Activated CD4-positive, alpha-beta T cell treated with anti-CD3 and anti-CD28 coated beads for 36 hours (primary cell): ENCODE results near the gene VPS4A. TPM values are rescaled to one million over a fixed set of nuclear protein-coding genes. Genes with fewer than 3 reads are reported as not detected.
A peak's percentile ranks its signal among the peaks of the same experiment; 100 is the strongest.

Source experiments
- ATAC-seq: fragments of 200-7000 bp; cut with Tn5 transposase; one replicate; pipeline ENCODE4 v1.10.0; 2021; ENCODE audit warnings: mild to moderate bottlenecking, moderate library complexity
- CTCF ChIA-PET: fragments of 350-600 bp; sonication (Branson Sonifier 250); formaldehyde crosslinking; loops from one replicate; lab custom pipeline; 2021; ENCODE audit warnings: antibody characterized with exemption; lab: Charles Lee
- POLR2A ChIA-PET: fragments of 350-600 bp; sonication (Branson Sonifier 250); formaldehyde crosslinking; loops from one replicate; lab custom pipeline; 2021; ENCODE audit warnings: antibody characterized with exemption, inconsistent platforms; lab: Charles Lee
- DNase-seq: peaks from one replicate; pipeline ENCODE4 v3.0.0-alpha.2; 2020
- H3K27ac Mint-ChIP-seq: one replicate; pipeline ENCODE4 v1.8.0; 2021; ENCODE audit warnings: mixed read lengths
- H3K27me3 Mint-ChIP-seq: one replicate; pipeline ENCODE4 v1.8.0; 2021; ENCODE audit warnings: mixed read lengths
- H3K36me3 Mint-ChIP-seq: one replicate; pipeline ENCODE4 v1.8.0; 2021; ENCODE audit warnings: low read depth, mixed read lengths
- H3K4me1 Mint-ChIP-seq: one replicate; pipeline ENCODE4 v1.8.0; 2021; ENCODE audit warnings: mixed read lengths
- H3K4me3 Mint-ChIP-seq: one replicate; pipeline ENCODE4 v1.8.0; 2021; ENCODE audit warnings: mild to moderate bottlenecking, moderate library complexity, mixed read lengths
- H3K9me3 Mint-ChIP-seq: one replicate; pipeline ENCODE4 v1.8.0; 2021; ENCODE audit warnings: low read depth, mixed read lengths
- intact Hi-C, 2 experiments: fragments of 100-400 bp; cut with DNase I in 1 of 2; cut with micrococcal nuclease in 1 of 2; formaldehyde crosslinking; loops; one replicate each; pipeline versions ENCODE4 v1.14.2 to v1.15.1; 2022 to 2024; cut with DNase I, micrococcal nuclease
- total RNA-seq, 2 experiments: library from RNA; stranded (reverse); gene quantifications; one replicate each; pipeline ENCODE4 v1.2.3, GENCODE V29; 2021

The VPS4A gene
- total RNA-seq, 2 experiments from 2014 or later = 28.4 to 31.9 TPM

GRCh38 chr16:69327585-69328310 lies 16.6 kb downstream of the VPS4A start:
- Mint-ChIP-seq H3K4me3 (peak overlapping the region; percentile 83), H3K9me3 (no peaks in the 10 kb centered on the region), H3K36me3 (peaks cover 64% of the 10 kb centered on the region), H3K27me3 (no peaks in the 10 kb centered on the region), H3K4me1 (peaks cover 48% of the 10 kb centered on the region), H3K27ac (peak overlapping the region; percentile 56)
- DNase-seq (no peak), ATAC-seq (no peak)
- POLR2A ChIA-PET = interaction anchor here (0.6 to 1.1 kb wide), 4 partner anchors 9 to 1060 kb away, joined by 3 to 5 read pairs (median 4); no protein-coding TSS in a partner anchor
- CTCF ChIA-PET = interaction anchor here (0.5 to 2.9 kb wide), 5 partner anchors 8 to 928 kb away, joined by 3 to 21 read pairs (median 4); partner anchors contain the start of gene NIP7
- intact Hi-C loops = no loop called here

- CTCF ChIA-PET = interaction anchor here (0.6 to 2.9 kb wide), 7 partner anchors 7 to 179 kb away, joined by 3 to 21 read pairs (median 4); partner anchors contain the start of genes COG8 and NIP7
- Mint-ChIP-seq H3K4me3 (peak overlapping the region; percentile 83), H3K27ac (peak overlapping the region; percentile 79), H3K4me1 (peaks cover 50% of the 10 kb centered on the region), H3K36me3 (peaks cover 62% of the 10 kb centered on the region), H3K27me3 (no peaks in the 10 kb centered on the region), H3K9me3 (no peaks in the 10 kb centered on the region)
- POLR2A ChIA-PET = interaction anchor here (0.7 to 1.1 kb wide), 4 partner anchors 10 to 196 kb away, joined by 3 to 4 read pairs (median 3); partner anchors contain the start of genes CHTF8, COG8, NIP7 and UTP4
- no peak for ATAC-seq
- DNase-seq = peak; percentile 40
- intact Hi-C loops = no loop called here
These were observed 17.7 kb downstream of the VPS4A start for GRCh38 chr16:69328854-69329316.

- no peaks in the 10 kb centered on the region for H3K27me3 Mint-ChIP-seq
- H3K36me3 Mint-ChIP-seq = peaks cover 65% of the 10 kb centered on the region
- peaks cover 48% of the 10 kb centered on the region for H3K4me1 Mint-ChIP-seq
- peak overlapping the region; percentile 79 for H3K27ac Mint-ChIP-seq
- no peaks in the 10 kb centered on the region for H3K9me3 Mint-ChIP-seq
- intact Hi-C loops = loop anchor here (1.0 to 10.0 kb wide), 9 partner anchors 10 to 1765 kb away; partner anchors contain the start of genes COG8 (in 2 of the 2), NFAT5 (in 2 of the 2), NIP7 (in 2 of the 2) and VPS4A (in 2 of the 2)
- ATAC-seq (peak; percentile 56), DNase-seq (peak; percentile 10)
- peak overlapping the region; percentile 83 for H3K4me3 Mint-ChIP-seq
- ChIA-PET POLR2A (interaction anchor here (0.8 to 2.4 kb wide), 3 partner anchors 11 to 196 kb away, joined by 3 to 10 read pairs (median 3); partner anchors contain the start of genes CHTF8 and UTP4), CTCF (interaction anchor here (0.9 to 2.9 kb wide), 7 partner anchors 9 to 179 kb away, joined by 3 to 21 read pairs (median 4); partner anchors contain the start of genes COG8 and NIP7)
These were observed 18.5 kb downstream of the VPS4A start for GRCh38 chr16:69329369-69330285.

GRCh38 chr16:69330286-69331109 lies 19.3 kb downstream of the VPS4A start, which contains the start of gene PDF:
Gene PDF, minus strand, starts transcription at chr16:69330588. Its CDS starts 18 bp downstream, at chr16:69330570.
- Mint-ChIP-seq H3K27ac (peak within 1 kb of the TSS; percentile 84), H3K9me3 (no peaks in the 10 kb centered on the region), H3K4me1 (peaks cover 45% of the 10 kb centered on the region), H3K27me3 (no peaks in the 10 kb centered on the region), H3K36me3 (peaks cover 69% of the 10 kb centered on the region), H3K4me3 (peak within 1 kb of the TSS; percentile 83)
- intact Hi-C loops = loop anchor here (1.0 to 10.0 kb wide), 9 partner anchors 9 to 1766 kb away; partner anchors contain the start of genes COG8 (in 2 of the 2), NFAT5 (in 2 of the 2), NIP7 (in 2 of the 2) and VPS4A (in 2 of the 2)
- ChIA-PET POLR2A (interaction anchor here (2.4 kb wide), 1 partner anchor 10 kb away, joined by 10 read pairs; no protein-coding TSS in a partner anchor), CTCF (interaction anchor here (0.9 to 2.9 kb wide), 6 partner anchors 8 to 42 kb away, joined by 3 to 21 read pairs (median 4); partner anchors contain the start of genes COG8 and NIP7)
- ATAC-seq (peak; percentile 94), DNase-seq (peak; percentile 90)

- POLR2A ChIA-PET = no interaction called here
- DNase-seq (no peak), ATAC-seq (no peak)
- peaks cover 54% of the 10 kb centered on the region for H3K36me3 Mint-ChIP-seq
- intact Hi-C loops = loop anchor here (10.0 kb wide), 2 partner anchors 230 to 1770 kb away; partner anchors contain the start of genes CTCF (in 1 of the 2) and NFAT5 (in 1 of the 2)
- H3K27ac Mint-ChIP-seq = no peak overlapping the region
- no peaks in the 10 kb centered on the region for H3K27me3 Mint-ChIP-seq
- no peak overlapping the region for H3K4me3 Mint-ChIP-seq
- no peaks in the 10 kb centered on the region for H3K9me3 Mint-ChIP-seq
- H3K4me1 Mint-ChIP-seq = peaks cover 28% of the 10 kb centered on the region
- CTCF ChIA-PET = no interaction called here
These were observed 23.5 kb downstream of the VPS4A start for GRCh38 chr16:69334696-69335095.

GRCh38 chr16:69338557-69339288 lies 27.6 kb downstream of the VPS4A start:
- ChIA-PET CTCF (interaction anchor here (0.6 to 2.5 kb wide), 7 partner anchors 9 to 209 kb away, joined by 3 to 18 read pairs (median 3); partner anchors contain the start of gene PDF), POLR2A (interaction anchor here (0.5 to 1.2 kb wide), 3 partner anchors 10 to 921 kb away, joined by 3 to 4 read pairs (median 4); no protein-coding TSS in a partner anchor)
- intact Hi-C loops = loop anchor here (1.0 to 10.0 kb wide), 10 partner anchors 8 to 1774 kb away; partner anchors contain the start of genes PDF (in 2 of the 2), CHTF8 (in 1 of the 2), CTCF (in 1 of the 2) and CYB5B (in 1 of the 2)
- H3K27ac Mint-ChIP-seq = peak overlapping the region; percentile 98
- no peaks in the 10 kb centered on the region for H3K9me3 Mint-ChIP-seq
- DNase-seq (peak; percentile 22), ATAC-seq (no peak)
- no peaks in the 10 kb centered on the region for H3K27me3 Mint-ChIP-seq
- peak overlapping the region; percentile 96 for H3K4me3 Mint-ChIP-seq
- H3K4me1 Mint-ChIP-seq = peaks cover 37% of the 10 kb centered on the region
- peaks cover 63% of the 10 kb centered on the region for H3K36me3 Mint-ChIP-seq

- DNase-seq (peak; percentile 95), ATAC-seq (peak; percentile 89)
- CTCF ChIA-PET = interaction anchor here (0.8 to 2.5 kb wide), 11 partner anchors 8 to 209 kb away, joined by 3 to 18 read pairs (median 3); partner anchors contain the start of gene PDF
- peaks cover 60% of the 10 kb centered on the region for H3K36me3 Mint-ChIP-seq
- H3K27me3 Mint-ChIP-seq = no peaks in the 10 kb centered on the region
- peaks cover 37% of the 10 kb centered on the region for H3K4me1 Mint-ChIP-seq
- no peaks in the 10 kb centered on the region for H3K9me3 Mint-ChIP-seq
- peak within 1 kb of the TSS; percentile 96 for H3K4me3 Mint-ChIP-seq
- intact Hi-C loops = loop anchor here (1.0 to 10.0 kb wide), 10 partner anchors 9 to 1775 kb away; partner anchors contain the start of genes PDF (in 2 of the 2), CHTF8 (in 1 of the 2), CTCF (in 1 of the 2) and CYB5B (in 1 of the 2)
- peak within 1 kb of the TSS; percentile 98 for H3K27ac Mint-ChIP-seq
- POLR2A ChIA-PET = interaction anchor here (0.5 to 1.3 kb wide), 6 partner anchors 9 to 922 kb away, joined by 3 to 10 read pairs (median 4); partner anchors contain the start of gene PDF
These were observed 28.3 kb downstream of the VPS4A start, which contains the start of the genes COG8 and NIP7 for GRCh38 chr16:69339289-69340094. Gene COG8, minus strand, starts transcription at chr16:69339564. Its CDS starts 12 bp downstream, at chr16:69339552. Gene NIP7, plus strand, starts transcription at chr16:69339772. Its CDS starts 58 bp downstream, at chr16:69339830.

GRCh38 chr16:69340095-69340644 lies 29.0 kb downstream of the VPS4A start:
- POLR2A ChIA-PET = interaction anchor here (0.7 to 1.3 kb wide), 4 partner anchors 9 to 104 kb away, joined by 3 to 10 read pairs (median 4); partner anchors contain the start of gene PDF

More at GRCh38 chr16:69340095-69340644, 29.0 kb downstream of the VPS4A start:
- DNase-seq = peak; percentile 55
- Mint-ChIP-seq H3K9me3 (no peaks in the 10 kb centered on the region), H3K4me1 (peaks cover 39% of the 10 kb centered on the region), H3K36me3 (peaks cover 58% of the 10 kb centered on the region), H3K27me3 (no peaks in the 10 kb centered on the region), H3K27ac (peak overlapping the region; percentile 98), H3K4me3 (peak overlapping the region; percentile 96)
- ATAC-seq = peak; percentile 2
- CTCF ChIA-PET = interaction anchor here (0.6 to 2.5 kb wide), 8 partner anchors 9 to 85 kb away, joined by 3 to 8 read pairs (median 3); partner anchors contain the start of gene PDF
- intact Hi-C loops = no loop called here
